ENCODE data around the gene DNM1L. TPM values are rescaled to one million over a fixed set of nuclear protein-coding genes. Genes with fewer than 3 reads are reported as not detected.

Gene DNM1L
- total RNA-seq (2014; rRNA removed; shearing (Covaris generic)), result 39.0 and 41.9 TPM in 2 replicates

- DNase-seq (ENCODE audit: low spot score), result peak; percentile 96
Observed at GRCh38 chr12:32679091-32679919, at the start of gene DNM1L. TSS of gene DNM1L (plus strand) at chr12:32679301. CDS start at chr12:32679364, 63 bp downstream.

- no peak for DNase-seq (ENCODE audit: low spot score)
Observed at GRCh38 chr12:32641287-32641901, 37.7 kb upstream of the DNM1L start.

- no peak for DNase-seq (ENCODE audit: low spot score)
Observed at GRCh38 chr12:32644431-32644830, 34.7 kb upstream of the DNM1L start.

DNA sequence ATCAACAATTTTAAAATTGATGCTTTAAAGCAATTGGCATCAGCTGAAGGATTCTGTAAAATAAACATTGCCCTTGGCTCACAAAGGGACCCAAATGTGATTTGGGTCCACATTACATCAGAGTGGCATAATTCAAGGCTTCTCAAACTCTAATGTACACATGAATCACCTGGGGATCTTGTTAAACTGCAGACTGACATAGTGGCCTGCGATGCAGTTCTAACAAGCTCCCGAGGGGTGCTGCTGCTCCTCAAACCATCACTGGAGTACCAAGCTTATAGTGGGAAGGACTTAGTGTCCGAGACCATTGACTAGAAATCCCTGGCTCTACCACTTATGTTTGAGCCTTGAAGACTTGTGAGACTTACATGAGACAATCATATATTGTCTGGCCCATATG is 31.8 kb upstream of the DNM1L start:
- no peak for DNase-seq (ENCODE audit: low spot score)

GRCh38 chr12:32650508-32650907 is 28.6 kb upstream of the DNM1L start:
- no peak for DNase-seq (ENCODE audit: low spot score)

DNA sequence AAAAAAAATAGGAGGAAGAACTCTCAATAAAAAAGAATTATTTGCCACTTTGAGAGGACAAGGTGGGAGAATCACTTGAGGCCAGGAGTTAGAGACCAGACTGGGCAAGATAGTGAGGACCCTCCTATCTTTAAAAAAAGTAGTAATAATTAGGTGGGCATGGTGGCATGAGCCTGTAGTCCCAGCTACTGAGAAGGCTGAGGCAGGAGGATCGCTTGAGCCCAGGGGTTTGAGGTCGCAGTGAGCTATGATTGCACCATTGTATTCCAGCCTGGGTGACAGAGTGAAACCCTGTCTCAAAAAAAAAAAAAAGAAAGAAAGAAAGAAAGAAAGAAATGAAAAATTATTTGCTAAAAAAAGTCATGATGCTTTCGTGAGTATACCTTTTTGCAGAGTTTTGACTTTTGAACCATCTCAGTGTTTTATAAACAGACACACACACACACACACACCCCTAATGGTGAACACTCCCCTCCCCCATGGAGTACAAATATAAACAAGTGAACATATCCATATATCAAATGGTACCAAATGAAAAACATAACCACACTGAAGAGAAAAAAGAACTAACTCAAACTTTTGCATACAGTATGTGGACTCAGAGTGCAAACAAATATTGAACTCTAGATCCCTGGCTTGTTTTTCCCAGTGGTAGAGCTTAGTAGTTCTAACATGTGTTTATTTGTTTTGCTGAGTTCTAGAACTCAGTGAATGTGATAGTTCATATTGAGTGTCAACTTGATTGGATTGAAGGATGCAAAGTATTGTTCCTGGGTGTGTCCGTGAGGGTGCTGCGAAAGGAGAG is 27.7 kb upstream of the DNM1L start:
- no peak for DNase-seq (ENCODE audit: low spot score)

- DNase-seq (ENCODE audit: low spot score), result no peak
Observed at GRCh38 chr12:32651956-32652210, 27.2 kb upstream of the DNM1L start.

DNA sequence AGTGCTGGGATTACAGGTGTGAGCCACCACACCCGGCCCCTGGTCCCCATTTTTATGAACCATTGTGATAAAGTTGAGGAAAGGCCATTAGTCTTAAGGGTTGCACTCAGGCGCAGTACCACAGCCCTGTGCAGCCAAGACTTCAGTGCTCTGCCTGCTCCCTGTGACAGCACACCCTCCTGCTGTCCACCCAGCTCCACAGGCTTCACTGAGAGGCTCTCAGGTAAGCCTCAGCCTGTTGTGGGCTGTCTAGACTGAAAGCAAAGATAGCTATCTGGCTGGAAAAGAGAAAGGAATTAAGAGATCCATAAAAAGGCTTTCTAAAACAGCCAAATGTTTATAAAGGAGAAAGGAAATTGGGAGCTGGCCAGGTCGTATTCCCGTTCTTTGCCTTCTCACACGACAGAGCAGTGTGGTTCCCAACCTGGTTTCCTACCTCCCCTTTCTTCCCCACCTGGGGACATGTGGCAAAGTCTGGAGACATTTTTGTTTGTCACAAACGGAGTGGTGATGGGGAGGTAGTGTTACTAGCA is 19.1 kb upstream of the DNM1L start:
- no peak for DNase-seq (ENCODE audit: low spot score)

DNA sequence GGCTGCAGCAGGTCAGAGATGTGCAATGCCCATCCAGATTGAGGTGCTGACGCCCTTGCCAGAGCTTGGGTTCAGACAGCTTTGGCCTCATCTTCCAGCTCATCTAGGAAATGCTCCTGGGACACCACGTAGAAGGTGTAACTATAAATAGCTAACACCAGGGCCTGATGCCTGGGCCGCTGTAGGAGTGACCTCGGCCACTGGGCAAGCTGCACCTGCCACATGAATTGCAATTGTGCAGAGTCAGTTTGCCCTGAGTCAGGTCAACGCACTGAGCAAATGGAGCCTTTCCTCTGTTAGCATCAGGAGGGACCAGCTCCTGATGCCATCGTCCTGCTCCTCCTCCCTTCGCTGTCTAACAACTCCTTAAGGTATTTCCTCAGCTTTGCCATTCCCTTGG is 17.4 kb upstream of the DNM1L start:
- DNase-seq (ENCODE audit: low spot score), result no peak

DNA sequence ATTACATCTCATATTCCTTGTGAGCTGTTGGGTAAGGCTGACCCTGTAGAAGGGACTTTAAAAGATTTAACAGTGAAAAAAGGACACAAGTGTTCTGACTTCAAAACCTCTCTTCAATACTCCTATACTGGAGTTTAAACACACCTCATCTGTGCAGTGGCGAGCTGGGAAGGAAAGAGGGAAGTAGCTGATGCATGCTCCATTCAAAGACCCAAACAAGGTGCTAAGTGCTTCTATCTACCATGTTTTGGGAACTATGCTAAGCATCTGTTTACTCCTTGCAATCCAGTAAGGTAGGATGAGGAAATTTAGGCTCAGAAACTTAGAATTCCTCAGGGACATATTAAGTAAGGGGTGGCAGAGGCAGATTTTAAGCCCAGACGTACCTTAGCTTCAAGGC is 16.4 kb upstream of the DNM1L start:
- no peak for DNase-seq (ENCODE audit: low spot score)

- DNase-seq (ENCODE audit: low spot score), result no peak
Observed at GRCh38 chr12:32666018-32666417, 13.1 kb upstream of the DNM1L start.

GRCh38 chr12:32669584-32669983 is 9.5 kb upstream of the DNM1L start:
- DNase-seq (ENCODE audit: low spot score), result no peak

DNA sequence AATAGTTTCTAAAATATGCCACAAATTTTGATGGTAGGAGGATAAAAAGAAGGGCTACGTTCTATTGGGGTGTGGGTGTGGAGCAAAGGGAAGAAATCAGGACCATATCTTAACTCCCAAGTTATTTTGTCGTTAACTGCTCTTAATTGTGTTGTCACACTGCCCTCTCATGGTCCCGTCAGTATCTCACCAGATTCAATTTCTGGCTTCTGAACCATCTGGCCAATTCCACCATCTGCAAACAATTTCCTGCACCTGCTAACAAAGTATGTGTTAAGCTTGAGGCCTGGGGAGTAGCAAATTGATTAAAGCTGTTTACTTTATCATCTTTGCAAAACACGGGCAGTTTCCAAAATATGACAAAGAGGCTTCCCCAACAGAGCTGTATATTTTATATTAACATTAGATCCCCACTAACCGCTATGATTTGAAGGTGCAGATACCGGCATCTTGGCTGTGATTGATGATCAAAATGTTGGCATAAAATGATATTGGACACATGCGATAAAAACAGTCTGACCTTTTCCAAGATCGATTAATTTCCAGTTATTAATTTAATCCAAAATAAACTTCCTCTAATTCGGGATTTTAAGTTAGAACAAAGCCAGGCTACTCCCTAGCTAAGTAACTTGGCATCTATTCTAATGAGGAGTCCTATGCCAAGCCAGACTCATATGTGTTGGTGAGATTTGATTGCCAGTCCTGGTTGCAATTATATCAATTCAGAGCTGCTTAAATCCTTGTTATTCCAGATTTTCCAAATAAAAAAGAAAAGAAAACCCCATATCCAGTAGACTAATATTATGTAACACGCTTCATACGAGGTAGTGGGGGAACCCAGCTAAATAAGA is 6.9 kb upstream of the DNM1L start:
- peak; percentile 75 for DNase-seq (ENCODE audit: low spot score)

DNA sequence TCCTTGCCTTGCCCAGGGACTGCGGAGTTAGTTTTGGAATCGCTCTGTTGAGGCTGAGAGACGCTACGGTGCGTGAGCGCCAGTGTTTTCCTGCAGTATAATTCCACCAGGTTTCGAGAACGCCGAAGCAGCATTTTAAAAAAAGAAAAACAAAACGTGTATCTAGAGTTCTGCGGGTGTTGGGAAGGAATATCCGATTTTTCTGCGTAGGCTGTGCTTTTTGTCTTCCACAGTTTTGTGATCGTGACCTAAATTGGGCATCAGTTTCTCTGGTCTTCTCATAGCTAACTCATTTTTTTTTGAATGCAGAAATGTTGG is 778 bp downstream of the DNM1L start:
- no peak for DNase-seq (ENCODE audit: low spot score)

DNA sequence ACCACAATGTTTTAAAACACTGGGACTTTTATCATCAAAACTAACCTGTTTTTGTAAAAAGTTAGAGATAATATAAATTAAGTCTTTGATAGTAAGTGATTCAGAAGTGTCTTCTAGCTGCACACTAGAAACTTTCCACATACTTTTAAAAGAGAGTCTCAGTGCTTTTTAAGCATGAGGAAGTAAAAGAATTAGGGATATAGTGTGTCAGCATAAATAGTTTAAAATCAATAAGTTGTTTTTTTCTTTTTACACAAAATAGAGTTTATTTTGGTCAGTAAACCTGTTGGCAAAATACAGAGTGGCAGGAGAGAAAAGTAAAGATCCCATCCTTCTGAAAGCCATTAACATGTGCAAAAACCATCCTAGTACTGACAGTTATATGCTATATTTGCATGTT is 1.7 kb downstream of the DNM1L start:
- DNase-seq (ENCODE audit: low spot score), result no peak

DNA sequence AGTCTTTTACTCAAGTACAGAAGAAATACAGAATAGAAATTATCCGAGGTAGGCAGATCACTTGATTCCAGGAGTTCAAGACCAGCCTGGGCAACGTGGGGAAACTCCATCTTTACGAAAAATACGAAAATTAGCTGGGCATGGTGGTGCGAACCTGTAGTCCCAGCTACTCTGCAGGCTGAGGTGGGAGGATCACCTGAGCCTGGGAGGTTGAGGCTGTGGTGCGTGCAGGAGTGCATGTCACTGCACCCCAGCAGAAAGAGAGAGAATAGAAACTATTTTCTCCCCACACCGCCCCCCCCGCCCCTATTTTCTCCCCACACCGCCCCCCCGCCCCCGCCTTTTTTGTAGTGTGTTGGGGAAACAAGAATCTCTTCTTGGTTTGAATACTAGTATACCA is 2.2 kb downstream of the DNM1L start:
- DNase-seq (ENCODE audit: low spot score), result no peak

GRCh38 chr12:32686340-32686739 is 7.2 kb downstream of the DNM1L start:
- no peak for DNase-seq (ENCODE audit: low spot score)

DNA sequence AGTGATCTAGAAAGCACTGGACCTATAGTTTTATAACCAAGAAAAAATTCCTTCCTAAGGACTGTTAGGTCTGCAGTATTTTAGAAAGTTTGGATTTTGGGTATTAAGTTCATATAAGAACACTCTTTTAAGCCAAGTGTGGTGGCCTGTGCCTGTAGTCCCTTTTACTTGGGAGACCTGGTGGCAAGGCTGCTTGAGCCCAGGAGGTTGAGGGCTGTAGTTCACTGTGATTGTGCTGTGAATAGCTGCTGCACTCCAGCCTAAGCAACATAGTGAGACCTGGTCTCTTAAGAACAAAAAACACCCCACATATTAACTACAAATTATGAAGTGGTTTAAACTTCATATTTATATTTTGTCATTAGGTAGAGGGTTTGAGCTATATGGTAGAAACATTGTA is 9.7 kb downstream of the DNM1L start:
- DNase-seq (ENCODE audit: low spot score), result no peak

DNA sequence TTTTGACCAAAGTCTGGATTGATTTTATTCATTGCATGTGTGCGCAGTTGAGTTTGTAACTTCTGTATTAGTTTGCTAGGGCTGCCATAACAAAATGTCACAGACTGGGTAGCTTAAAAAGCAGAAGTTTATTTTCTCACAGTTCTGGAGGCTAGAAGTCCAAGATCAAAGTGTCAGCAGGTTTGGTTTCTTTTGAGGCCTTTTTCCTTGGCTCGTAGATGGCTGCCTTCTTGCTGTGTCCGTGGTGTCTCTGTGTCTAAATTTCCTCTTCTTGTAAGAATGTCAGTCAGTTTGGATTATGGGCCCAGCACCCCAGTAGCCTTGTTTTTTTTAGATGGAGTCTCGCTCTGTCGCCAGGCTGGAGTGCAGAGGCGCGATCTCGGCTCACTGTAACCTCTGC is 11.8 kb downstream of the DNM1L start:
- no peak for DNase-seq (ENCODE audit: low spot score)

- no peak for DNase-seq (ENCODE audit: low spot score)
Observed at GRCh38 chr12:32692358-32692757, 13.3 kb downstream of the DNM1L start.

GRCh38 chr12:32693036-32693435 is 13.9 kb downstream of the DNM1L start:
- no peak for DNase-seq (ENCODE audit: low spot score)

GRCh38 chr12:32695787-32696186 is 16.7 kb downstream of the DNM1L start:
- DNase-seq (ENCODE audit: low spot score), result no peak

Measured in H4 (cell line).